Activated CD4-positive, alpha-beta T cell treated with anti-CD3 and anti-CD28 coated beads, Interleukin-2, Interleukin-6, amounts not matched to agents 100 ng/mL and 50 ng/mL, durations not matched to agents 16 hours and 8 hours (primary cell): ENCODE results near the gene NXPH2.
A peak's percentile ranks its signal among the peaks of the same experiment; 100 is the strongest.

ENCODE experiments used
- DNase-seq: peaks from one replicate; pipeline ENCODE4 v3.0.0-alpha.2; 2020

The NXPH2 gene

DNA sequence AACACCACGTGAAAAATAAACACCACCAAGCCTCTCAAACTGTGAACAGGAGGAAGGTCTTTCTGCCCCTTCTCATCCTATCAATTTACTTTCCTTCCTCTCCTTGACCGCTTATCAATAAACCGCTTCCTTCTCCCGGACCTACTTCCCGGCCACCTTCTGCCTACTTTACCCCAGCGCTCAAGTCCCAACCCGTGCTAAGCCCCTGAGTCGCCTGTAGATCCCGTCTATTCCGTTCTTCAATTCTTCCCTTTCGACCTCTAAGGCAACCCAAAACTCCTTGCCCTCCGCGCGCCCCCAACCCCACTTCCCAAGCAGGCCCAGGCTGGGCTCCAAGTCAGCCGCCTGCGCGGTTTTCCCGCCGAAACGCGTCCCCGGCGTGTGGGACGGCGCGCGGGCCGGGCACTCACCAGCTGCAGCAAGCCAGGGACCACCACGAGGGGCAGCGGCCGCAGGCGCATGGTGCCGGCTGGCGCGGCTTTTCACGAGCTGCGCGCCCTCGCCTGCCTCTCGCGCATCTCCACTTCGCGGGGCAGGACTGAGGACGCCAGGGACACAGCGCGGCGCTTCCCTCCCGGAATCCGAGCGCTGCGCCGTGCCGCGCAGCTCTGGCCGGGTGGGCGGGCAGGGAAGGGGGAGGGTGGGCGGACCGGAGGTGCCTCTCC, at the start of gene NXPH2:
NXPH2 (minus strand) TSS at position 610 of the 665 bp plus-strand sequence; CDS start at position 461, 149 bp downstream.
- DNase-seq, result no peak

DNA sequence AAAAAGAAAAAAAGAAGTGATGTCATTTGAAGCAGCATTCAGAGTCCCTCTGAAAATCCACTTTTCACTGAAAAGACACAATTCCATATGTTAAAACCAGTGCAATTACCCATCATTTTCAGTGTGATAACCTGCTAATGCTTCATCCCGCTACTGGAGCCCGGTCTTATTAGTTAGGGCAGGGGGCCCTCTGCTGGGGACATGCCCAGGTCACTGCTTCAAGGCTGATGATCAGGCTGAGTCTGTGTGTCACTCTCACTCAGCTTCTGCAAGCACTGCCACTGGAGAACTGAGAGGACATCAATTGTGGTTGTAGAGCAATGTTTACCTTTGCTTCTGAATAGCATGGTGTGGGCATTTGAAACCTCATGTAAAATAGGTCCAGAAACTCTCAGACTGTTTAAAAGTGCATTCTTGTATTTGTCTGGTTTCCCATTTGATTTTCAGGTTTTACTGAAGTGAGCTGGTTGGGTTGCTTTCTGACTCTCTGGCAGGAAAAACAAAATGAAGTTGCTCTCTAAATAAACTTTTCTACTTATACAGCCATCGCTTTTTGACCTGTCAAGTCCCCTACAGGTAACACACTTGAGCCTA, 49.2 kb upstream of the NXPH2 start:
- DNase-seq, result peak; percentile 25

DNA sequence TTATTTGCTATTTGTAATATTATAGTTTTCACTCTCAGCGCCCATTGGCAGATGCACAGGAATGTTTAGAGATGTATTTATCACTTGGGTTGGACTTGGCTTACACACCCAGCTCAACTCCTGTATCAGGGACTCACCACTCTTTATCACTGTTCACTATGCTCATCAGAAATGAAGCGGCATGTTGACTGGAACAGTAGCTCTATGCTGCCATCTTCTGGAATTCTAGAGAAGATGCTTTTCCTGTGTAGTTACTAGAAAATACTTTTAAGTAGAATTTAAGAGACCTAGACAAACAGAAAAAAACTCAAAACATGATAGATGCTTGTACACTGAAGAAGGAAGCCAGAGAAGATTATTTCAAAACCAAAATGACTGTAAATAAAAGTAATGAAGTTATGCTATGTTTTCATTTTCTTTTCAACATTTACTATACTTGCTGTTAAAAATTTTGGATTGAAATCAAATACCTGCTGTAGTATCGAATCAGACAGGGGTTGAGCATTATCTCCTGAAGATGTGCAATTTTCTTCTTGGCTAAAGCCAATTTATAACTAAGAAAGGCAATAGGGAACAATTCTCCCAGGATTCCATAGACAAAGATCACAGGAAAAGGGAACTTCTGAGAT, 47.4 kb upstream of the NXPH2 start:
- DNase-seq, result peak; percentile 62

DNA sequence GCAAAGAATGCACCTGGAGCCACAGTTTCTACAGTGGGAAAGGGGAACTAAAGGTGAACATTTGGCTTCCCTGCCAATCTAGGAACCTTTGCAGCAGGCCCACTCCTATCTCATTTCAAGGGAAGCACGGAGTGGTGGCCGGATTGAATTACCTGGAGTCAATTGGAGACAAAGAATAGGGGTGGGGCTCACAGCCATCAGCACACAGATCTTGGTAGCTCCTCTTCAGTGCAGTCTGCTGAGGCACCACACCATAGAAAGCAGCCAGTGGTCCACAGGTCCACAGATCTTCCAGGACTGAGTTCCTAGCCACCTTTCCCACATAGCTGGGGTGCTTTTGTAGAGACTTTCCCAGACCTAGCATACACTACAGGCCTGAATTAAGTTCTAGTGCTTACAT, 43.5 kb upstream of the NXPH2 start:
- no peak for DNase-seq

DNA sequence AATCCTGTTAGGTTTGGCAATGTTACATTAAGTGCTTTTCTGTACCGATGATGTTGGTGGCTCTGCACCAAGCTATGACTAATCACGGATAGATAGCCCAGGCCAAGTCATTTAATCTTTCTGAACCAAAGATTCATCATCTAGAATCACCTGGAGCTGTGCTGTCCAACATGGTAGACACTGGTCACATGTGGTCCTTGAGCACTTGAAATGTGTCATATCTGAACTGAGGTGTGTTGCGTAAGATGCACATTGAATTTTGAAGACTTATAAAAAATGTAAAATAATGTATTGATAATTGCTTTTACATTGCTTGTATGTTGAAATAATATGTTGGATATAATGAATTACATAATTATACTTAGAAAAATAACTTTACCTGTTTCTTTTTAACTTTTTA, 39.8 kb upstream of the NXPH2 start:
- DNase-seq, result no peak

DNA sequence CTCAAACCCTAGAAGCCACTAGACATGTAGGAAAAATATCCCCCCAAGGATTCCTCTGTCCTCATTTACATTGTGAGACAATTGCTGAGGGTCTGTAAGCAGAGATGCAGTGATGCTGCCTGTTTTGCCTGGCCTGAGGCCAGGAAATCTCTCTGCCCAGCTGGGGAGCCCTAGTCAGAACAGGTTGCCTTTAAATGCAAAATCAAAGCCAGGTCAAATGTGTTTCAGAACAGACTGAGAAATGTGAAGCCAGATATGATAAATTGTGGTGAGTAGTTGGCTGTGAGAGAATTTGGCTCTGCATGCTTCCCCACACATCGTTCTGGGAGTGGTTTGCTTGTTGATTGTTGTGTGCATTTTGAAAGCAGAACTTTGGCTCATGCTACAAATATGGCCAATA, 38.4 kb upstream of the NXPH2 start:
- no peak for DNase-seq

DNA sequence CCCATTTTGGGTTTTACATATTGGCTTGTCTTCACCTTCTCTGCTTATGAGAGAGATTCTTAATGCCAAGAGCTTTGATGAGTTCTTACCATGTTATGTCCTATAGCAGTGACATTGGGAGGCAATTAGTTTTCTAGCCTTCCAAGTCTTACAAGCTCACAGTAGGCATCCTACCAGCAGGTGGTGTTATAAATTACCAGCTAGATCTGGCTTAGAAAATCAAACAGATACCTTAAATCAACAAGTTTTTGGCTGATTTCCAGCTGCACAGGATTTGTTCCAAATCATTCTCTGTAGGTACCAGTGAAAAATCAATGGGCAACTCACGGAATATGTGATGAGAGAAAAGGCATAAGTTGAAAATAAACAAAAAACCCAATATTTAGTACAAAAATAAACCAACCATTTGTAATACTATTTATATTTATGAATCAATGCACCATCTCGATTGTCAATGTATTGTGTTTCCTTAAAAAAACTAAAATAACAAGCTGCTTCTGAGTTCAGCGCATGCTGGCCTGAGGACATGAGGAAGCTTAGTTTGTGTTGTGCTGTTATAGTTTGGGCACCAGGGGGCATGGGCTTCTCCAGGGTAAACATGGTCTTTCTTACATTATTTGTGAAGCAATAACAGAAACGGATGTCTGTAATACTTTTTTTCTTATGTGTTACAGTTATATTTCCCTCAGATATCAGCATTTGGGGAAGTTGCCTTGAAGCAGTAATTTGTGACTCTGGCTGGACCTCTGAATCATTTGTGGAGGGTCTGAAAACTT, 34.1 kb upstream of the NXPH2 start:
- no peak for DNase-seq

DNA sequence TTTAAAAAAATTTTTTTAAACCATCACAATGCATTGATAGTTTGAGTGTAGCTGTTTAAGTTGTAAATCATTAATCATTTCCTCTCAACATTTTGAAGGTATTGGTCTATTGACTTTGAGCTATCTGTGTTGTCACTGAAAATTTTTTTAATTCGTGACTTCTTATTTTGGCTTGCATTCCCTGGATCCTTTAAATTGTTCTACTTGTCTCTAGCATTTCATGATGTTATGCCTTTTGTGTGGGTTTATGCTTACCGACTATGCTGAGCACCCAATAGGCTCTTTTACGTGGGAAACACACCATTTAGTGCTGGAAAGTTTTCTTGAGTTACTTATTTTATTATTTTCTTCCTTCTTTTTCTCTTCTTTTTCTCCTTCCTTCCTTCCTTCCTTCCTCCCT, 31.2 kb upstream of the NXPH2 start:
- no peak for DNase-seq

DNA sequence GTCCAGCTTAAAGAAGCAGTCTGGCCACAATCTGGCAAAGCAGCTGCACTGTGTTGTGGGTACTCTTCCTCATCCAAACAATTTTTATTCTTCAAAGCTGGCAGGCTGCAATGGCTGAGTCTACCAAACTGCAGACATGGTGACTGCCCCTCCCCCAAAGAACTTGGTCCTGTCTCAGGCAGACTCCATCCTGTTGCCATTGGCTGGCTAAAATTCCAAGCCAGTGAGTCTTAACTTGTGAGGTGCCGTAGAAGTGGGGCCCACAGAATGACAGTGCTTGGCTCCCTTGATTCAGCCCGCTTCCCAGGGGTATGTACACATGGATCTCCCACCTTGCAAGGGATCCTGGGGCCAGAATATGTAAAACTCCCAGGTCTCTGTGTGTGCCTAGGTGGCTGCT, 14.5 kb upstream of the NXPH2 start:
- DNase-seq, result no peak

DNA sequence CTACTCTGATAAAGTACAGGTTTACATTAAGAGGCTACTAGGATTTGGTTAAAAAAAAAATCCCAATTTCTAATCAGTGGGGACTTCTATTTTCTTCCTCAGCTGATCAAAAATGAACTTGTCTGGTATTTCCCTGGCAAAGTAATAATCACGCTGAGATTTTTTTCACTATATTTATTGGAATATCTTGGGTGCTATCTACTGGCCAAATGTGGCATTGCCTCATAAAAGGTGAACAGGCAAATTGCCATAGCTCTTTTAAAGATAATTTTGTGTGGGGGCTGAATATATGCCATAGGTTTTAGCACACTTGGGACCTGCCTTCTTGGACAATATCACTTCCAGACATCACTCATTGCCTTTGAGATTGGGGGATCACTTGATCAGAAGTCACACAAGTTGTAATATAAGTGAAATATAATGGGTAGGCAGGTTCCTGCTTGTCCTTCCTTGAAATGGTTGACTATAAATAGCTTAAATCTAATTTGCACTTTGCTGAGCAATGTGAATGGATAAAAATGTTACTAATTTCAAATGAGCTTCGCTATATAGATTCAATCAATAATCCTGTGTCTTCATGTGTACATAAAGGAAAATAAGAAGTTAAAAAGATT, 7.0 kb upstream of the NXPH2 start:
- peak; percentile 10 for DNase-seq

DNA sequence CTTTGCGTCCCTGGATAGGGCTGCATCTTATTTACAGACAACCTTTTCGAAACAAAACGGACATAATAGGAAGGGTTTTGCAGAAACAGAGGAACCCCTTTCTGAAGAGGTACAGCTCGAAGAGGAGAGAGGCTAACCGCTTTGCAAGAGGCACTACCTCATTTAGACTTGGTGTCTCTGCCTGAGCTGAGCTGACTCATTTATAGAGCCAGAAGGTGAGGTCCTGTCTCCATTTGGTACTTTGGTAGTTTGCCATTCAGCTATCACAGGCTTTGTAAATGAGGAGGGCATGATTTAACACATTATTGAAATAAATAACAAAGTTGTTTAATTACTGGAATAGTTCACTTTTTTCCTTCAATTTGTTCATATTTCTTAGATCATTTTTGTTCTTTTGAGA, 2.2 kb upstream of the NXPH2 start:
- no peak for DNase-seq

DNA sequence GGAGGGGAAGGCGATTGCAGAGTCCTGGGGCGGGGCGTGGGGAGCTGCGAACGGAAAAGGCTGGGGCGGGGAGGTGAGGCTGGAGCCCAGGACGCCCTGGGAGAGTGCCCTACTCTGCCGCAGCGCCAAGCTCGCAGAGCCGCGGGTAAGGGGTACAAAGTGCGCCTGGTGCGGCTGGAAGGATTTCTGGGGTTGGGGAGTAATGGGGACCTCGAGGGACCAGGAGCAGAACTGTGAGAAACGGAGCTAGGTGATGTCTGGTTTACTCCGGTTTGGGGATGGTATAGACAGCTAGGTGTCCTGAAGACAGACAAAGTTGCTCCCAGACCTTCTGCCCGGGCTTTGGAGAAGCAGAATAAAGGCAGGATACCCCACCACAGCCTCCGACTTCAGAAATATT, 718 bp upstream of the NXPH2 start:
- DNase-seq, result no peak

DNA sequence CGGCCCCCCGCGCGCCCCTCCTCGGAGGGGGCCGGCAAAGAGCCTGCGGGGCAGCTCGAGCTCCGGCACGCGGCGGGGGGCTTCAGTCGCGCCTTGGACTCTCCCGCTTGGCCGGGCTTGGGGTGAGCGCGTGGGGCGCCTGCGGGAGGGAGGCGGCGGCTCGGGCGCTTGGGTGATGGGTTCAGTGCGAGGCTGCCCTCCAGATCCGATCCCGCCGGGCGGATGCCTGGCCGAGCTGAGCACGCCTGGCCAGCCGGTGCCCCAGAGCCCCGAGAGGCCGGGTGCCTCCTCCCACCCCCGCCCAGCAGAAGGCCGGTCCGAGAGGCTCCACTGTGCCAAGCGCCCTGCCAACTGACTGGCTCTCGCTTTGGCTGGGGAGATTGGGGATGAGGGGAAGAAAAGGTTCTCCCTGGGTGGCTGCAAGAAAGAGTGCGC, 273 bp upstream of the NXPH2 start:
- no peak for DNase-seq

DNA sequence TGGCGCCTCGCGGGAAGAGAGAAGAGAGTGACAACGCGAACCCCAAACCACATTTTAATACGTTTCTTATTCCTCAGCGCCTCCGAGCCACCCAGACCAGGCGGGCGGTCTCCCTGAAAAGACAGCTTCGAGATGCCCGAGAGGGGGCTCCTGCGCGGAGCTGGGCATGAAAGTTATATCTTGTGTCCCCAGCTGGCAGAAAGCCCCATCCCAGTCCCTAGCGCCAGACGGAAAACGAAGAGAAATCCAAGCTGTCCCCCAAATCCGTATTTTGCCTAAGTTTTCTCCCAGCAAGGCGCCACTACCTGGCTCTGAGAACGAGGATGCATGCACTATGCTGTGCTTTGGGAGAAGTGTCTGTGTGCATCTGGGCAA, 797 bp downstream of the NXPH2 start:
- no peak for DNase-seq

DNA sequence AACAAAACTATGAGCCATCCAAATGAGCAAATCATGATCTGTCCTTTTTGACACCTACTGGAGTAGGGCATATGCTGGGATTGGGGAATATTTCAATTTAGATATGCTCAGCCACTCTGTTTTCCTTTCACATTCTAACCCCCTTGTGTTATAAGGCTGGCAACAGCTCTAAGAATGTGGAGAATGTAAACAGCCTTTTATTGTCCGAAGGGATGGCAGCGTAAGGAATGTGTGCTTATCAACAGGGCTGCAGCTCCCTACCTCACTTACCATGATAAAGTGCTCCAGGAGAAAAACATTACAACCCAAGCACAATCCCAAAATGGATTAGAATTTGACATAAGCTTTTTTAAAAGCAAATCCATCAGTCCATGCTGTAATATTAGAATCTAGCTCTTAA, 2.2 kb downstream of the NXPH2 start:
- DNase-seq, result no peak

DNA sequence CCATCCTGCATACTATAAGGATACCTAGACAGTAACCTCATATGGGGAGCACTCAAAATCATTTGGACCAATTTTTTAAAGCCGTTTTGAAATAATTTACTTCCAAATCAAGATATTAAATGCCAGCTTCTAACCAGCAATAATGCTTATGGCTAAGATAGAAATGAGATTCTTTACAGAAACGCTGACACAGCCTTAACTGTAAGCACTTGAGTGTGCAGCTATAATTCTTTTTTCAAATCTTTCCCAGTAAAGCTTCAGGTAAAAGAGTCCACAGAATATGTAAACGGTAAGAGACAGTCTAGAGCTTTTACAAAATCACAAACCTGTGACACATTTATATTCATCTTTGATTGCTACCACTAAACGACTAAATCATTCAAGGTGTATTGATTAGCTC, 4.5 kb downstream of the NXPH2 start:
- no peak for DNase-seq

DNA sequence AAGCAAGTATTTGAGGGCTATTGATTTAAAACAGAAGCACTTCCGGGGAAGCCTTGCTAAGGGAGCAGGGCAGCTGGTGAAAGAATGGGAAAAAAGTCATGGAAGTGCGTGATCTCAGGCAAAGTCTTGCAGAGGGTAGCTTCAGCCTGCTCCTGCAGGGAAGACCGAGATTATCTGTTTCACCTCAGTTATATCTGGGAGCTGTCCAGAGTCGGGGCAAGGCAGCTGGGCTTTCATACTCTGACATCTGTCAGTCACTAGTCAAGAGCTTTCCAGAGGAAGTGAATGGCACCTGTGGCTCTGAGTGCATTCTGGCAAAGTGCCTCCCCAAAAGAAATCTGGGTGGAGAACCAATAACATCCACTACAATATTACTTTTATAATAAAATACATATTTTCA, 8.7 kb downstream of the NXPH2 start:
- no peak for DNase-seq

DNA sequence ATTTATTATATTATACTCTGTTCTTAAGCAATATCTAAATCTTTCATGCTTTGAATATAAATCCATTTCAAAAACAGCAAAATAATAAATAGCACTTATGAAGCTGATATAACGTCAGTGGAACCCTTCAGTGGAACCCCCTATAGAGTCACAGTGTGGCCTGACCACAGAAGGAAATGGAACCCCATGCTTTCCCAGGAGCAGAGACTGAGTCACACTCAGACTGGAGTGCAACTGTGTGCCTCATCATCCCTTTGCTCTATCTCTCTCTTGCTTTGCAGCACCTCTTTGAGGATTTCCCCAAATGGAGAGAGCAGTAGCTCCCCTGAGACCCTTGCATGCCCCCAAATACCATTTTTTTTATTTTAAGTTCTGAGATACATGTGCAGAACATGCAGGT, 13.1 kb downstream of the NXPH2 start:
- DNase-seq, result no peak

DNA sequence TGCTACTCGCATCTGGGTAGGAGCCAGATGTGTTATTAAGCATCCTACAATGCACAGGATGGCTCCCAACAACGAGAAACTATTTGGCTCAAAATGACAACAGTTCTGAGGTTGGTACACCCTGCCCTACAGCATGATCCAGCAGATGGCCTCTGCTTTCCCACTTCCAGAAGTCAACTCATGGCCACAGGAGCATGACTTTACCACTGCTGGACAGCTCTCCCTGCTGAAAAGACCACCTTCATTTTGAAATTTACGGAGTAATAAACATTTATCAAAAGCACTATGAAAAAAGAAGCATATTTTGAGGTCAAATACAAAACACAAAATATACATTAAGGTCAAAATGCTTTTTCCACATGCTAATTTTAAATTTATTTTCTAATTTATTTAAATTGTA, 13.7 kb downstream of the NXPH2 start:
- DNase-seq, result no peak

DNA sequence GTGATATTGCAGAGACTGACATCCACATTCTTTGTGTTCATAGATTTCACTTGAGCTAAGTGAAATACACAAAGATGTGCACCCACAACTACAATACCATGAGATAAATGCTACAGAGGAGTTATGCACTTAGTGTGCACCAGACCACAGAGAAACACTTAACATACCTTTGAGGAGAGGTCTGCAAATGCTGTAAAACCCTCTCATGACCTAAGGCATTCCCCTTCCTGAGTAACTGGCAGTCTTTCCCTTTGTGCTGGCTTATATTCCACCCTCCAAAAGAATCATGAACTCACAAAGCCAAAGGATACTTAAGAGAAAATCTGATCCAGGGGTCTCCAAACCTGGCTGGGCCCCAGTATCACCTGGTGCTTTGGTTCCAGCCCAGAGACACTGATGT, 16.2 kb downstream of the NXPH2 start:
- no peak for DNase-seq

DNA sequence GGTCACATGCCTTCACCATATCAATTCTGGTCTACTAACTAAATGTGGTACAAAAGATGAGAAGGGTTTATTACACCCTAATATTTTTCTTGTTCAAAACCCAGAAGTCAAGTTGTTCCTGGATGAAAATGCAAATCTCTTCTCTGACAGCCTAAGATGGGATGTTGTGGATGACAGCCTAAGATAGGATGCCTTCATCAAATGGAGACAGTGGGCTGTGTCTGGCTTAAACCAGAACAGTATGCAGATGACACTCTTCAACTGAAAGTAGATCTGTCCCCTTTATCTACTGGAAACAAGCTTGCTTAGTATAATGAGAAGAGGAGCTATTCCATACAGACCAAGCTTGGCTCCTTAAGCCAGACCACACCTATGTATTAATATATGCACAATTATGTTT, 17.7 kb downstream of the NXPH2 start:
- DNase-seq, result no peak

DNA sequence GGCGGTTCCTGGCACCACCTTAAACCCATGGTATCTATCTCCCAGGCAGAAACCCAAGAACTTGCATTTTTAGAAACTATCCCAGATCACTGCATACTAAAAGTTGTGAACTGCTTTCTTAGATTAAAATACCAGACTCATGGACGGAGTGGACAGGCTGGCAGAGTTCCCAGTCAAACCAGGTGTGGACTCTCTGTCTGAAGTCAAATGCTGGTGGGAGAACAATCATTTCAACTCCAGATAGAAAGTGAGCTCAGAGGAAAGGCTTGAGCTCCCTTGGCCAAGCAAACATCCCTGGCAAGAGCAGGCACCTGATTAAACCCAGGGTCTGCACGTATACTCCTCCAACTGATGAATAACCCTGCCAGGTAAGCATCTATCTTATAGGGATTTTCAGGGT, 19.5 kb downstream of the NXPH2 start:
- no peak for DNase-seq

DNA sequence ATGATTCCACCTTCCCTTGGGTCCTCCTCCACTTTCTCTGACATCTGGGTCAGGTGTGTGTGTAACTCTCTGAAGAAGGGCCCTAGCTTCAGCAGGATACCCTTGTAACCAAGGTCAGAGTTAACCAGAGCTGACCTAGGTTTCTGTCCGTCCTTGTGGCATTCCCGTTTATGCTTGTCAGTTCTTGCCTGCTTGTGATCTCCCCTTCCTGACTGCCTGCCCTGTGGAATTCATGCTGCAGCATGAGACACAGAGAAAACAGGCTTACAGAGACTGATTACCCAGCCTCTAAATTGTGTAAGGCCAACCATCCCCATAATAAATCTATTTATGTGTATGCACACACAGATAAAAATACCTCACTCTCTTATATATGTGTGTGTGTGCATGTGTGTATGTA, 22.8 kb downstream of the NXPH2 start:
- DNase-seq, result no peak
